CD4-positive, CD25-positive, alpha-beta regulatory T cell (primary cell): ENCODE data around the gene KIAA0319L. TPM values are rescaled to one million over a fixed set of nuclear protein-coding genes. Genes with fewer than 3 reads are reported as not detected.

Experiments
- ATAC-seq, 2 donors: fragments of 150-1000 bp; cut with Tn5 transposase; one replicate each; pipeline ENCODE4 v1.10.0; 2021; ENCODE audit warnings: low read depth in 2 of 2, moderate number of reproducible peaks in 2 of 2, moderate library complexity in 1 of 2
- DNase-seq, 3 donors: peaks; one replicate each; pipeline versions ENCODE4 v3.0.0 to v3.0.0-alpha.2; 2012 to 2022; ENCODE audit warnings: mixed read lengths in 1 of 3
- H3K27ac ChIP-seq: one replicate; pipeline ENCODE4 v1.7.0; 2013; ENCODE audit warnings: mild to moderate bottlenecking, low read length; ENCODE audit not compliant: insufficient read depth, poor library complexity, severe bottlenecking
- H3K27me3 ChIP-seq: one replicate; pipeline ENCODE4 v1.7.0; 2013; ENCODE audit warnings: low read length; ENCODE audit not compliant: control insufficient read depth, insufficient read depth
- H3K36me3 ChIP-seq: one replicate; pipeline ENCODE4 v1.7.0; 2013; ENCODE audit warnings: mild to moderate bottlenecking, low read length, moderate library complexity; ENCODE audit not compliant: control insufficient read depth, insufficient read depth
- H3K4me1 ChIP-seq: 2 replicates; pipeline ENCODE4 v1.7.0; 2013; ENCODE audit warnings: mild to moderate bottlenecking, low read length; ENCODE audit not compliant: insufficient read depth, control insufficient read depth, poor library complexity, severe bottlenecking
- H3K4me3 ChIP-seq: one replicate; pipeline ENCODE4 v1.7.0; 2013; ENCODE audit warnings: low read depth, mild to moderate bottlenecking, low read length, moderate library complexity
- H3K9me3 ChIP-seq, 2 experiments: 1 replicate in 1 of 2; 2 replicates in 1 of 2; pipeline ENCODE4 v1.7.0; 2013; ENCODE audit warnings: low read length in 2 of 2, mild to moderate bottlenecking in 1 of 2, moderate library complexity in 1 of 2; ENCODE audit not compliant: control insufficient read depth in 2 of 2
- H3K27ac Mint-ChIP-seq, 3 donors: one replicate each; pipeline ENCODE4 v1.8.0; 2020 to 2022; ENCODE audit warnings: mild to moderate bottlenecking in 3 of 3, mixed read lengths in 3 of 3, moderate library complexity in 2 of 3
- H3K27me3 Mint-ChIP-seq: one replicate; pipeline ENCODE4 v1.8.0; 2022; ENCODE audit warnings: mild to moderate bottlenecking, mixed read lengths
- H3K36me3 Mint-ChIP-seq: one replicate; pipeline ENCODE4 v1.8.0; 2020; ENCODE audit warnings: mixed read lengths
- H3K4me1 Mint-ChIP-seq, 4 donors: one replicate each; pipeline ENCODE4 v1.8.0; 2020 to 2022; ENCODE audit warnings: mixed read lengths in 4 of 4, mild to moderate bottlenecking in 1 of 4
- H3K4me3 Mint-ChIP-seq, 4 donors: one replicate each; pipeline ENCODE4 v1.8.0; 2020 to 2022; ENCODE audit warnings: mild to moderate bottlenecking in 4 of 4, mixed read lengths in 4 of 4, moderate library complexity in 3 of 4
- H3K9me3 Mint-ChIP-seq, 7 donors: one replicate each; pipeline ENCODE4 v1.8.0; 2020 to 2022; ENCODE audit warnings: mixed read lengths in 7 of 7, mild to moderate bottlenecking in 3 of 7, moderate library complexity in 2 of 7
- polyA plus RNA-seq, 4 donors: library from polyadenylated mRNA; unstranded; fragments of 300-500 nt; fragmentation: Illumina TruSeq; gene quantifications; one replicate each; pipeline ENCODE4 v1.2.3, GENCODE V29; 2021
- total RNA-seq: library from RNA; stranded (reverse); gene quantifications from one replicate; pipeline ENCODE4 v1.2.3, GENCODE V29; 2022

KIAA0319L gene
- total and polyA plus RNA-seq, 5 donors from 2014 or later, result 16.2 to 72.4 (median 17.6) TPM

DNA sequence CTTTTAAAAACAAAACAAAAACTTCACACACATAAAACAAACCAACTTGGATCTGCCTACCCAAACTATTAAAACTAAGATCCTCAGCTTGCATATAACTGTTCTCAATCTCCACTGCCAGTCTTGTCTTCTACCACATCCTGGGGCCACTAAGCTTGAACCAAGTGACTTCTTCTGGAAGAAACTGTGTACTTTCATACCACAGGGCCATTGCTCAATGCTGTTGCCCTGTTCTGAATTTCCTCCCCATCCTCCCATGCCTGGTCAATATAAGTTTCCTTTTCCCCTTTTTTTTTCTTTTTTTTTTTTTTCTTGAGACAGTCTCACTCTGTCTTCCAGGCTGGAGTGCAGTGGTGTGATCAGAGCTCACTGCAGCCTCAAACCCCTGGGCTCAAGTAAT is 109.9 kb downstream of the KIAA0319L start:
- H3K36me3 ChIP-seq, result peaks cover 77% of the 10 kb centered on the region
- H3K9me3 Mint-ChIP-seq, result no peaks in the 10 kb centered on the region
- peaks cover 0 to 14% (median 8%) of the 10 kb centered on the region in 4 donors for H3K4me1 Mint-ChIP-seq
- H3K27ac ChIP-seq, result no peak overlapping the region
- H3K4me3 Mint-ChIP-seq, result no peak overlapping the region
- peak overlapping the region in 1 of 3 donors; percentile 83 for H3K27ac Mint-ChIP-seq
- DNase-seq (peak in 1 of 3 donors; percentile 18), ATAC-seq (no peak)
- H3K27me3 Mint-ChIP-seq, result no peaks in the 10 kb centered on the region
- no peak overlapping the region for H3K4me3 ChIP-seq
- H3K27me3 ChIP-seq, result no peaks in the 10 kb centered on the region
- no peaks in the 10 kb centered on the region for H3K4me1 ChIP-seq
- H3K36me3 Mint-ChIP-seq, result peaks cover 23% of the 10 kb centered on the region
- H3K9me3 ChIP-seq, result no peaks in the 10 kb centered on the region

- H3K4me3 Mint-ChIP-seq, result no peak overlapping the region
- Histone ChIP-seq H3K27me3 (no peaks in the 10 kb centered on the region), H3K4me1 (no peaks in the 10 kb centered on the region), H3K4me3 (no peak overlapping the region), H3K27ac (no peak overlapping the region), H3K36me3 (peaks cover 90% of the 10 kb centered on the region), H3K9me3 (no peaks in the 10 kb centered on the region)
- no peak for DNase-seq
- ATAC-seq, result no peak
- H3K9me3 Mint-ChIP-seq, result no peaks in the 10 kb centered on the region
- H3K27me3 Mint-ChIP-seq, result no peaks in the 10 kb centered on the region
- H3K27ac Mint-ChIP-seq, result no peak overlapping the region
- H3K36me3 Mint-ChIP-seq, result peaks cover 32% of the 10 kb centered on the region
- H3K4me1 Mint-ChIP-seq, result peaks cover 0 to 2% (median 0%) of the 10 kb centered on the region in 4 donors
These were observed 112.8 kb downstream of the KIAA0319L start for GRCh38 chr1:35444519-35444774.

DNA sequence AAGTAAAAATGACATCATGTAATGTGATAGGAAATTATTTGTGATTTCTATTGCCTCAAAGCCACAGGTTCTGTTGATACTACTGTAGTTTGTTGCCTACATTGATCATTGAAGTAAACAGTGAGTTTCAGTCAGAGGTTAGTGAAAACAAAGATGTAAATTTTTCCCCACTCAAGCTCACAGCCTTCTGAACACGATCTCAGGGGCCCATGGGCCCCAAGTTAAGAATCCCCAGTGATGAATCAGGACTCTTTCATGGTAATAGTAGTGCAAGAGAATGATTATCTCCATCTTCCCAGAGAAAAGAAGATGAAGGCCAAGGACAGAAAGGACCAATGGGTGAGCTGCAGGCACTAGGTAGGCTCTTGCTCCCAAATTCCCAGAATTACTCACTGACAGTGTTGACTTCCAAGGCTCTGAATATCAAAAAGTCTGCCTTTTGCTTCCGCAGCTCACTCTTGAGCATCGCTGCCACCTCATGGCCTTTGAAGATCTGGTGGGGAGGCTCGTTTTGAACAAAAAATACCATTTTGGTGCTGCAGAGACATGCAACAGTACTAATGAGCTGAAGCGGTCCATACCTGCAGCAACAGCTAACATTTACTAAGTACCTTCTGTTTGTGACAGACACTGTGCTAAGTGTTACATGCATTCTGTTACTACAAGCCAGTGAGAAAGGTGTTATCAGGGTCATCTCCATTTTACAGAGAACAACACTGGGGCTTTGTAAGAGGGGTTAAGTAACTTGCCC is 113.3 kb downstream of the KIAA0319L start:
- DNase-seq (no peak), ATAC-seq (no peak)
- Mint-ChIP-seq H3K9me3 (no peaks in the 10 kb centered on the region), H3K27me3 (no peaks in the 10 kb centered on the region), H3K4me3 (no peak overlapping the region), H3K36me3 (peaks cover 34% of the 10 kb centered on the region), H3K4me1 (peaks cover 0 to 2% (median 0%) of the 10 kb centered on the region in 4 donors), H3K27ac (no peak overlapping the region)
- H3K4me1 ChIP-seq, result no peaks in the 10 kb centered on the region
- peaks cover 90% of the 10 kb centered on the region for H3K36me3 ChIP-seq
- no peak overlapping the region for H3K27ac ChIP-seq
- no peaks in the 10 kb centered on the region for H3K27me3 ChIP-seq
- no peaks in the 10 kb centered on the region for H3K9me3 ChIP-seq
- no peak overlapping the region for H3K4me3 ChIP-seq

DNA sequence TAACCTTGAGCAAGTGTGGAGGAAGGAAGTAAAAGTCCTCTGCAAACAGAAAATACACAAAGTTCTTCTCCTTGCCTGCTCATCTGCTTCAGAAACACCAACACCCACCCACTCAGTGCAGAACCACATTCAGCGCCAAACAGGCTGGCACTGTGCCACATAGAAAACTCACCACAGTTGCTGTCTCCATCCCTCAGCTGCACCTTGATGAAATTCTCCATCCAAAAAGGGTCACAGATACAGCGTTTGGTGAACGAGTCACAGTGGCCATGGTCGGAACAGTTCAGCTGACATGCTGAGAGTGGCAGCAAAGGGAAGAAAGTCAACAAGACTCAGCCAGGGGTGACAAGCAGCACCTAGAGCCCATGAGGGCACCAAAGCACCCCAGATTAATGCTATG is 114.5 kb downstream of the KIAA0319L start:
- Mint-ChIP-seq H3K4me1 (peaks cover 0 to 5% (median under 1%) of the 10 kb centered on the region in 4 donors), H3K27ac (no peak overlapping the region), H3K9me3 (no peaks in the 10 kb centered on the region), H3K36me3 (peaks cover 40% of the 10 kb centered on the region), H3K4me3 (no peak overlapping the region), H3K27me3 (no peaks in the 10 kb centered on the region)
- no peak for DNase-seq
- Histone ChIP-seq H3K27me3 (no peaks in the 10 kb centered on the region), H3K4me1 (no peaks in the 10 kb centered on the region), H3K36me3 (peaks cover 88% of the 10 kb centered on the region), H3K4me3 (no peak overlapping the region), H3K9me3 (no peaks in the 10 kb centered on the region), H3K27ac (no peak overlapping the region)
- ATAC-seq, result no peak

- H3K36me3 ChIP-seq, result peaks cover 90% of the 10 kb centered on the region
- H3K27ac Mint-ChIP-seq, result no peak overlapping the region
These were observed 115.2 kb downstream of the KIAA0319L start for GRCh38 chr1:35441926-35442579.

GRCh38 chr1:35439626-35440025 is 117.6 kb downstream of the KIAA0319L start:
- H3K4me1 Mint-ChIP-seq, result peaks cover 0 to 9% (median under 1%) of the 10 kb centered on the region in 4 donors
- no peak for ATAC-seq
- Histone ChIP-seq H3K4me1 (no peaks in the 10 kb centered on the region), H3K27me3 (no peaks in the 10 kb centered on the region), H3K4me3 (no peak overlapping the region), H3K9me3 (no peaks in the 10 kb centered on the region), H3K36me3 (peaks cover 90% of the 10 kb centered on the region), H3K27ac (no peak overlapping the region)
- H3K4me3 Mint-ChIP-seq, result no peak overlapping the region
- no peaks in the 10 kb centered on the region for H3K27me3 Mint-ChIP-seq
- H3K36me3 Mint-ChIP-seq, result peaks cover 63% of the 10 kb centered on the region
- no peaks in the 10 kb centered on the region for H3K9me3 Mint-ChIP-seq
- no peak for DNase-seq
- peak overlapping the region in 2 of 3 donors; percentile 16 to 63 for H3K27ac Mint-ChIP-seq

More at GRCh38 chr1:35441926-35442579, 115.2 kb downstream of the KIAA0319L start:
- H3K9me3 ChIP-seq, result no peaks in the 10 kb centered on the region
- no peak for ATAC-seq
- Mint-ChIP-seq H3K36me3 (peaks cover 46% of the 10 kb centered on the region), H3K9me3 (no peaks in the 10 kb centered on the region), H3K4me3 (no peak overlapping the region), H3K4me1 (peaks cover 0 to 9% (median 0%) of the 10 kb centered on the region in 4 donors), H3K27me3 (no peaks in the 10 kb centered on the region)
- no peak overlapping the region for H3K27ac ChIP-seq
- H3K4me1 ChIP-seq, result no peaks in the 10 kb centered on the region
- no peaks in the 10 kb centered on the region for H3K27me3 ChIP-seq
- DNase-seq, result no peak
- H3K4me3 ChIP-seq, result no peak overlapping the region

GRCh38 chr1:35437200-35437599 is 120.0 kb downstream of the KIAA0319L start:
- H3K4me1 ChIP-seq, result no peaks in the 10 kb centered on the region
- H3K36me3 Mint-ChIP-seq, result peaks cover 71% of the 10 kb centered on the region
- no peak overlapping the region for H3K4me3 Mint-ChIP-seq
- peaks cover 3 to 9% (median 5%) of the 10 kb centered on the region in 4 donors for H3K4me1 Mint-ChIP-seq
- peaks cover 78% of the 10 kb centered on the region for H3K36me3 ChIP-seq
- ATAC-seq (no peak), DNase-seq (no peak)
- no peaks in the 10 kb centered on the region for H3K9me3 ChIP-seq
- H3K27me3 Mint-ChIP-seq, result no peaks in the 10 kb centered on the region
- peak overlapping the region; percentile 52 to 96 (median 52) for H3K27ac Mint-ChIP-seq
- no peak overlapping the region for H3K27ac ChIP-seq
- no peaks in the 10 kb centered on the region for H3K27me3 ChIP-seq
- no peaks in the 10 kb centered on the region for H3K9me3 Mint-ChIP-seq
- no peak overlapping the region for H3K4me3 ChIP-seq

DNA sequence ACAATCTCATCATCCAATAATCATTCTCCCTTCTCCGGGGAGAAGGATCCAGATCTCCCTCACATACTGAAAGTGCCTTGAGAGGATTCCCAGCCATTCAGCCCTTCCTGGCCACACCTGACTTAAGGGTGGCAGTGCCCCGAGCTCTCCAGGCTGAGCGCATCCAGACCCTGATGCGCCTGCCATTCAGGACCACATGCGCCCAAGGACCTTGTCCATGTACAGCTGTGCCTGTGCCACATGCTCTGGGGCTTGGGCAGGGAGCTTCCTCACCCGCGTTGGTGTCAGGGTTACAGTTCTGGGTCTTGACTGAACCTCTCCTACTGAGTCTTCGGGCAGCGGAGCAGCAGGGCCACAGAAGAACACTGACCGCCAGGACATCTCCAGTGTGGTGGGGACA is 121.1 kb downstream of the KIAA0319L start:
- Mint-ChIP-seq H3K4me3 (no peak overlapping the region), H3K9me3 (no peaks in the 10 kb centered on the region), H3K36me3 (peaks cover 70% of the 10 kb centered on the region), H3K4me1 (peaks cover 8 to 13% (median 10%) of the 10 kb centered on the region in 4 donors), H3K27me3 (no peaks in the 10 kb centered on the region), H3K27ac (no peak overlapping the region)
- peaks cover 70% of the 10 kb centered on the region for H3K36me3 ChIP-seq
- H3K9me3 ChIP-seq, result no peaks in the 10 kb centered on the region
- H3K4me1 ChIP-seq, result no peaks in the 10 kb centered on the region
- no peaks in the 10 kb centered on the region for H3K27me3 ChIP-seq
- no peak overlapping the region for H3K27ac ChIP-seq
- DNase-seq, result no peak
- no peak overlapping the region for H3K4me3 ChIP-seq
- ATAC-seq, result no peak
